Measurements from ENCODE around the gene PDZD7.

Gene PDZD7

GRCh38 chr10:101031796-101032636 is 1.1 kb upstream of the PDZD7 start:
- H3K9ac ChIP-seq (ENCODE audit: low read depth in 1 of 2, low read length in 2 of 2): peak overlapping the region; percentile 58 to 81
- H3K27me3 ChIP-seq (ENCODE audit: control insufficient read depth in 1 of 2, insufficient read depth in 2 of 2, low read length in 2 of 2): peaks cover 0 to 2% of the 10 kb centered on the region in 2 donors
- H3K9me3 ChIP-seq (ENCODE audit: control insufficient read depth in 1 of 2, low read length in 2 of 2): no peaks in the 10 kb centered on the region
- peaks cover 35 to 52% of the 10 kb centered on the region in 2 donors for H3K4me1 ChIP-seq (ENCODE audit: control insufficient read depth in 1 of 2, insufficient read depth in 2 of 2, low read length in 2 of 2)
- peaks cover 22 to 25% of the 10 kb centered on the region in 2 donors for H3K36me3 ChIP-seq (ENCODE audit: control insufficient read depth in 1 of 2, insufficient read depth in 2 of 2, low read length in 2 of 2)
- H3K4me3 ChIP-seq (ENCODE audit: low read depth in 1 of 2, low read length in 2 of 2): peak overlapping the region; percentile 69 to 84
- peak overlapping the region; percentile 97 for H3K27ac ChIP-seq (ENCODE audit: low read depth, low read length)

- Histone ChIP-seq H3K9ac (ENCODE audit: low read depth in 1 of 2, low read length in 2 of 2) (peak overlapping the region; percentile 44 to 81), H3K27ac (ENCODE audit: low read depth, low read length) (no peak overlapping the region)
Observed at GRCh38 chr10:101030496-101031127, 317 bp downstream of the PDZD7 start.

GRCh38 chr10:101029520-101030295 is 1.2 kb downstream of the PDZD7 start:
- peaks cover 0 to 2% of the 10 kb centered on the region in 2 donors for H3K36me3 ChIP-seq (ENCODE audit: control insufficient read depth in 1 of 2, insufficient read depth in 2 of 2, low read length in 2 of 2)
- no peak overlapping the region for H3K27ac ChIP-seq (ENCODE audit: low read depth, low read length)
- H3K27me3 ChIP-seq (ENCODE audit: control insufficient read depth in 1 of 2, insufficient read depth in 2 of 2, low read length in 2 of 2): peaks cover 0 to 2% of the 10 kb centered on the region in 2 donors
- H3K9me3 ChIP-seq (ENCODE audit: control insufficient read depth in 1 of 2, low read length in 2 of 2): no peaks in the 10 kb centered on the region
- peaks cover 13 to 32% of the 10 kb centered on the region in 2 donors for H3K4me1 ChIP-seq (ENCODE audit: control insufficient read depth in 1 of 2, insufficient read depth in 2 of 2, low read length in 2 of 2)
- H3K4me3 ChIP-seq (ENCODE audit: low read depth in 1 of 2, low read length in 2 of 2): no peak overlapping the region
- H3K9ac ChIP-seq (ENCODE audit: low read depth in 1 of 2, low read length in 2 of 2): peak overlapping the region in 1 of 2 donors; percentile 21

More at GRCh38 chr10:101030496-101031127, 317 bp downstream of the PDZD7 start:
- H3K36me3 ChIP-seq (ENCODE audit: control insufficient read depth in 1 of 2, insufficient read depth in 2 of 2, low read length in 2 of 2): peaks cover 9 to 11% of the 10 kb centered on the region in 2 donors
- peak overlapping the region; percentile 69 to 84 for H3K4me3 ChIP-seq (ENCODE audit: low read depth in 1 of 2, low read length in 2 of 2)
- peaks cover 0 to 2% of the 10 kb centered on the region in 2 donors for H3K27me3 ChIP-seq (ENCODE audit: control insufficient read depth in 1 of 2, insufficient read depth in 2 of 2, low read length in 2 of 2)
- H3K4me1 ChIP-seq (ENCODE audit: control insufficient read depth in 1 of 2, insufficient read depth in 2 of 2, low read length in 2 of 2): peaks cover 21 to 41% of the 10 kb centered on the region in 2 donors
- no peaks in the 10 kb centered on the region for H3K9me3 ChIP-seq (ENCODE audit: control insufficient read depth in 1 of 2, low read length in 2 of 2)

GRCh38 chr10:101028446-101029337 is 2.2 kb downstream of the PDZD7 start:
- H3K9ac ChIP-seq (ENCODE audit: low read depth in 1 of 2, low read length in 2 of 2): no peak overlapping the region
- H3K27me3 ChIP-seq (ENCODE audit: control insufficient read depth in 1 of 2, insufficient read depth in 2 of 2, low read length in 2 of 2): peaks cover 0 to 2% of the 10 kb centered on the region in 2 donors
- no peaks in the 10 kb centered on the region for H3K36me3 ChIP-seq (ENCODE audit: control insufficient read depth in 1 of 2, insufficient read depth in 2 of 2, low read length in 2 of 2)
- peaks cover 10 to 29% of the 10 kb centered on the region in 2 donors for H3K4me1 ChIP-seq (ENCODE audit: control insufficient read depth in 1 of 2, insufficient read depth in 2 of 2, low read length in 2 of 2)
- no peak overlapping the region for H3K27ac ChIP-seq (ENCODE audit: low read depth, low read length)
- no peak overlapping the region for H3K4me3 ChIP-seq (ENCODE audit: low read depth in 1 of 2, low read length in 2 of 2)
- H3K9me3 ChIP-seq (ENCODE audit: control insufficient read depth in 1 of 2, low read length in 2 of 2): no peaks in the 10 kb centered on the region

GRCh38 chr10:101027106-101027720 is 3.7 kb downstream of the PDZD7 start:
- peaks cover 0 to 16% of the 10 kb centered on the region in 2 donors for H3K4me1 ChIP-seq (ENCODE audit: control insufficient read depth in 1 of 2, insufficient read depth in 2 of 2, low read length in 2 of 2)
- H3K27me3 ChIP-seq (ENCODE audit: control insufficient read depth in 1 of 2, insufficient read depth in 2 of 2, low read length in 2 of 2): peaks cover 0 to 2% of the 10 kb centered on the region in 2 donors
- no peaks in the 10 kb centered on the region for H3K9me3 ChIP-seq (ENCODE audit: control insufficient read depth in 1 of 2, low read length in 2 of 2)
- H3K36me3 ChIP-seq (ENCODE audit: control insufficient read depth in 1 of 2, insufficient read depth in 2 of 2, low read length in 2 of 2): no peaks in the 10 kb centered on the region
- H3K27ac ChIP-seq (ENCODE audit: low read depth, low read length): no peak overlapping the region
- no peak overlapping the region for H3K9ac ChIP-seq (ENCODE audit: low read depth in 1 of 2, low read length in 2 of 2)
- no peak overlapping the region for H3K4me3 ChIP-seq (ENCODE audit: low read depth in 1 of 2, low read length in 2 of 2)

GRCh38 chr10:101022967-101023705 is 7.8 kb downstream of the PDZD7 start:
- Histone ChIP-seq H3K9me3 (ENCODE audit: control insufficient read depth in 1 of 2, low read length in 2 of 2) (no peaks in the 10 kb centered on the region), H3K4me3 (ENCODE audit: low read depth in 1 of 2, low read length in 2 of 2) (no peak overlapping the region), H3K27me3 (ENCODE audit: control insufficient read depth in 1 of 2, insufficient read depth in 2 of 2, low read length in 2 of 2) (peaks cover 0 to 5% of the 10 kb centered on the region in 2 donors), H3K9ac (ENCODE audit: low read depth in 1 of 2, low read length in 2 of 2) (no peak overlapping the region), H3K27ac (ENCODE audit: low read depth, low read length) (no peak overlapping the region), H3K4me1 (ENCODE audit: control insufficient read depth in 1 of 2, insufficient read depth in 2 of 2, low read length in 2 of 2) (peaks cover 0 to 9% of the 10 kb centered on the region in 2 donors), H3K36me3 (ENCODE audit: control insufficient read depth in 1 of 2, insufficient read depth in 2 of 2, low read length in 2 of 2) (no peaks in the 10 kb centered on the region)

GRCh38 chr10:101021692-101022251 is 9.2 kb downstream of the PDZD7 start:
- H3K4me1 ChIP-seq (ENCODE audit: control insufficient read depth in 1 of 2, insufficient read depth in 2 of 2, low read length in 2 of 2): peaks cover 0 to 9% of the 10 kb centered on the region in 2 donors
- no peaks in the 10 kb centered on the region for H3K9me3 ChIP-seq (ENCODE audit: control insufficient read depth in 1 of 2, low read length in 2 of 2)
- H3K9ac ChIP-seq (ENCODE audit: low read depth in 1 of 2, low read length in 2 of 2): no peak overlapping the region
- peaks cover 4 to 5% of the 10 kb centered on the region in 2 donors for H3K27me3 ChIP-seq (ENCODE audit: control insufficient read depth in 1 of 2, insufficient read depth in 2 of 2, low read length in 2 of 2)
- H3K27ac ChIP-seq (ENCODE audit: low read depth, low read length): no peak overlapping the region
- H3K36me3 ChIP-seq (ENCODE audit: control insufficient read depth in 1 of 2, insufficient read depth in 2 of 2, low read length in 2 of 2): no peaks in the 10 kb centered on the region
- H3K4me3 ChIP-seq (ENCODE audit: low read depth in 1 of 2, low read length in 2 of 2): no peak overlapping the region

- Histone ChIP-seq H3K36me3 (ENCODE audit: control insufficient read depth in 1 of 2, insufficient read depth in 2 of 2, low read length in 2 of 2) (no peaks in the 10 kb centered on the region), H3K27me3 (ENCODE audit: control insufficient read depth in 1 of 2, insufficient read depth in 2 of 2, low read length in 2 of 2) (peaks cover 4 to 9% of the 10 kb centered on the region in 2 donors), H3K4me3 (ENCODE audit: low read depth in 1 of 2, low read length in 2 of 2) (no peak overlapping the region), H3K4me1 (ENCODE audit: control insufficient read depth in 1 of 2, insufficient read depth in 2 of 2, low read length in 2 of 2) (peaks cover 0 to 9% of the 10 kb centered on the region in 2 donors), H3K9me3 (ENCODE audit: control insufficient read depth in 1 of 2, low read length in 2 of 2) (no peaks in the 10 kb centered on the region), H3K9ac (ENCODE audit: low read depth in 1 of 2, low read length in 2 of 2) (no peak overlapping the region), H3K27ac (ENCODE audit: low read depth, low read length) (no peak overlapping the region)
Observed at GRCh38 chr10:101021239-101021638, 9.7 kb downstream of the PDZD7 start.
